IMR-90 (cell line): ENCODE results near the gene NKTR.

Source experiments
- BHLHE40 ChIP-seq: fragments of 150-350 bp; IDR thresholded peaks from 2 replicates; pipeline ENCODE4 v1.6.1; 2016; ENCODE audit warnings: mild to moderate bottlenecking, low read depth, low read length
- CEBPB ChIP-seq: IDR thresholded peaks from 2 replicates; pipeline ENCODE4 v1.6.1; 2012; ENCODE audit warnings: low read depth, low read length, improper control_type of control experiment
- CHD1 ChIP-seq: IDR thresholded peaks from 2 replicates; pipeline ENCODE4 v1.6.1; 2012; ENCODE audit warnings: low read depth, low read length, improper control_type of control experiment
- CTCF ChIP-seq: conservative IDR thresholded peaks from 2 replicates; pipeline ENCODE4 v1.5.1; 2012; ENCODE audit warnings: mild to moderate bottlenecking, low read depth, low read length, improper control_type of control experiment
- ELK1 ChIP-seq: fragments of 150-350 bp; IDR thresholded peaks from 2 replicates; pipeline ENCODE4 v1.6.1; 2016; ENCODE audit warnings: low read depth, mild to moderate bottlenecking, low read length, moderate library complexity, borderline replicate concordance
- MAFK ChIP-seq: IDR thresholded peaks from 2 replicates; pipeline ENCODE4 v1.6.1; 2012; ENCODE audit warnings: low read depth, low read length, improper control_type of control experiment
- MAZ ChIP-seq: IDR thresholded peaks from 2 replicates; pipeline ENCODE4 v1.6.1; 2012; ENCODE audit warnings: low read depth, mild to moderate bottlenecking, low read length, improper control_type of control experiment, moderate library complexity, borderline replicate concordance
- MXI1 ChIP-seq: IDR thresholded peaks from 2 replicates; pipeline ENCODE4 v1.6.1; 2012; ENCODE audit warnings: low read depth, mild to moderate bottlenecking, low read length, moderate library complexity, borderline replicate concordance
- POLR2A ChIP-seq: IDR thresholded peaks from 2 replicates; pipeline ENCODE4 v1.6.1; 2012; ENCODE audit warnings: mild to moderate bottlenecking, low read depth, low read length
- RAD21 ChIP-seq: IDR thresholded peaks from 2 replicates; pipeline ENCODE4 v1.6.1; 2012; ENCODE audit warnings: low read length, improper control_type of control experiment
- RCOR1 ChIP-seq: IDR thresholded peaks from 2 replicates; pipeline ENCODE4 v1.6.1; 2012; ENCODE audit warnings: mild to moderate bottlenecking, low read length, improper control_type of control experiment; ENCODE audit not compliant: insufficient replicate concordance
- RFX5 ChIP-seq: IDR thresholded peaks from 2 replicates; pipeline ENCODE4 v1.8.0; 2012; ENCODE audit warnings: low read depth, mild to moderate bottlenecking, low read length, moderate library complexity
- SMC3 ChIP-seq: fragments of 150-350 bp; IDR thresholded peaks from 2 replicates; pipeline ENCODE4 v1.6.1; 2016; ENCODE audit warnings: low read depth, mild to moderate bottlenecking, antibody characterized with exemption, low read length, moderate library complexity
- TF ChIP-seq, protein P1 (sequence below): fragments of 150-350 bp; IDR thresholded peaks from 2 replicates; pipeline ENCODE4 v1.6.1; 2017; ENCODE audit warnings: mild to moderate bottlenecking, antibody characterized with exemption, low read length, low read depth

DNA sequence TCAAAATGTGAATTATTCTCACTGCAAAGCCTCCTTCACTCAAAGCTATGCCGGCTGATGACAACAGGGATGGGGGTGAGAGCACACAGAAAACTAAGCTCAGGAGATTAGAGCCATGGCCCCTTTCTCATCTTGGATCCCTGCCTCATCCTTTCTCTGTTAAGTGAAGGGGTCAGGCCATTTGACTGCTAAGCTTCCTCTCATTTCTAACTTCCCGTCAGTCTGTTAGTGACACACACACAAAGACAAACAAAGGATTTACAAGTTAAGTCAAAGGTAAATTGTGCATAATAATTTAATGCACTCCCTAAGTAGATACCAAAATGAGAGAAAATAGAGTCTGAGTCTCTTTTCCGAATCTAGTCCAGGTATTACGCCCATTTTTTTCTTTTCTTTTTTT lies 8.7 kb upstream of the NKTR start:
- TF ChIP-seq RAD21: no peak
- no peak for TF ChIP-seq CTCF
- TF ChIP-seq MXI1: no peak
- TF ChIP-seq RCOR1: no peak
- no peak for TF ChIP-seq BHLHE40
- TF ChIP-seq SMC3: no peak
- no peak for TF ChIP-seq MAZ
- TF ChIP-seq ELK1: no peak
- TF ChIP-seq POLR2A: no peak
- no peak for TF ChIP-seq RFX5
- no peak for TF ChIP-seq CHD1
- no peak for TF ChIP-seq CEBPB
- TF ChIP-seq, protein P1, sequence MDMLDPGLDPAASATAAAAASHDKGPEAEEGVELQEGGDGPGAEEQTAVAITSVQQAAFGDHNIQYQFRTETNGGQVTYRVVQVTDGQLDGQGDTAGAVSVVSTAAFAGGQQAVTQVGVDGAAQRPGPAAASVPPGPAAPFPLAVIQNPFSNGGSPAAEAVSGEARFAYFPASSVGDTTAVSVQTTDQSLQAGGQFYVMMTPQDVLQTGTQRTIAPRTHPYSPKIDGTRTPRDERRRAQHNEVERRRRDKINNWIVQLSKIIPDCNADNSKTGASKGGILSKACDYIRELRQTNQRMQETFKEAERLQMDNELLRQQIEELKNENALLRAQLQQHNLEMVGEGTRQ: no peak
- no peak for TF ChIP-seq MAFK
